Medulla oblongata (tissue), 1 donor: ENCODE measurements around the gene RNF167.

ENCODE experiments used
- DNase-seq: peaks from one replicate; pipeline ENCODE4 v3.0.0-alpha.2; 2015; ENCODE audit errors: extremely low spot score

RNF167 gene

DNA sequence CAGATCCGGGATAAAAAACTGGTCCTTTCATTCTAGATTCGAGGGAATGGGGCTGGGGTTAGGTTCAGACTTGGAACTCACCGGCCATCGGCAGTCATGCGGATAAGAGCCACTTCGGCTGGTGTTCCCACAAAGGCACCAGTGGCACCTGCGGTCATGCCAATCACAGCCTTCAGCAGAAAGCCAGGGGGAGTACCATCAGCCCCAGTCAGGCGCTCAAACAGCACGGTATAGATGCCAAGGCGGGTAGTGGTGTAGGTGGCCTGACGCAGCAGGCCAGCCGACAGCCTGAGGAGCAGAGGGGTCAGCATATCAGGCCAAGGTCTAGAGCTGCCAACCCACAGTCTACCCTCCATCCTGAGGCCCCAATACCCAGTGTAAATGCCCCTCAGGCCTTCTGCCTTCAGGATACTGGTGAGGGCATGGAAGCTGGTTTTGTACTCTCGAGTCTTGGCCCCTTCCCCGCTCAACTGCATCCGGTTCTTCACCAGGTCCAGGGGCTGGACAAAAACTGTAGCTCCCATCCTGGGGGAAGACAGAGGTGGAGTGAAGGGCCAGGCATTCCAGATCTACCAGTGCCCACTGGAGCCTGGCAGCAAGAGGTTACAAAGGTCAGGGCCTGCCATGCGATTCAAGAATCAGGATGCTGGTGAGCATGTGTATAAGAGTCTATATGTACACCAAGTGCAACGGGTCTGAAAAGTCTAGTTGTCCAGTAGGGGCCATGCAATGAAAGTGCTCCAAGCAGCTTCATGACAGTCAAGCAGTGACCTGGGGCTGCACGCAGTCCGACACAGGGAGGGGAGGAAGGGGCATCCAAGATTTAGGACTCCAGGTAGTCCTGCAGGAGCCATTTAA is 1.2 kb upstream of the RNF167 start:
- no peak for DNase-seq

DNA sequence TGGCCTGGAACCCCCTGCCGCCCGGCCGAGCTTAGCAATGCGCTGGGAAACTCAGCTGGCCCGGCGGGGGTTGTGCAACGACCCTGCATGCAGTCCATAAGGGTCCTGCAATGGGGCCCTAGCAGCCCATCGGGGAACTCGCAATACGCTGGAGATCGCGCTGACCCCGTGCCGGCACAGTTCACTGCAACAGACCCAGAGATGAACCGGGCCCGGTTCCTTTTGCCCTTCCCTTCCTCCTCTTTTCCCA is 597 bp upstream of the RNF167 start:
- no peak for DNase-seq

DNA sequence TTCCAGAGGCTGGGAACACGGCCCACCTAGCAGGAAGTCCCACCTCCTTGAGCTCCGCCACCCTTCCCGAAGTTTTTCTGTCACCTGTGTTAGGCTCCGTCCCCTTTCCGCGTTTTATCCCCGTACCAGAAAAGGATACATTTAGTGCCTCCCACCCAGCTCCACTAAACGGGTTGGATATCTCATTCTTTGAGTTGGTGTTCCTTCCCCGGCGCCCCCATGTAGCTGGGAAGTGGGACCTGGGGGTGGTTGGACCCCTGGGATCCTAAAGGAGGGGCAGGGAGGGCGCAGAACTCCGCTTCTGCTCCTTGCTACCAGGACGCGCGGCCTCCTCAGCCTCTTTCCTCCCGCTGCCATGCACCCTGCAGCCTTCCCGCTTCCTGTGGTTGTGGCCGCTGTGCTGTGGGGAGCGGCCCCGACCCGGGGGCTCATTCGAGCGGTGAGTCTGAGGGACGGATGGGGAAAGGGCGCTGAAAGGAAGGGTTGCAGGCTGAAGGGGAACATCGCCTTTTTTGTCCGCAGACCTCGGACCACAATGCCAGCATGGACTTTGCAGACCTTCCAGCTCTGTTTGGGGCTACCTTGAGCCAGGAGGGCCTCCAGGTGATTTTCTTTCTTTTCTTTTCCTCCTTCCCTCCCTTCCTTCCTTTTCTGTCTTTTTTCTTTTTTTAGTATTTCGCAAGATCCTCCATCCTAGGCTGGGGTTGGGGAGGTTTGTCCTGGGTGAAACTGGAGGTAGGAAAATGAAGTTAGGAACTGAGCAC is 669 bp downstream of the RNF167 start:
- DNase-seq = no peak

DNA sequence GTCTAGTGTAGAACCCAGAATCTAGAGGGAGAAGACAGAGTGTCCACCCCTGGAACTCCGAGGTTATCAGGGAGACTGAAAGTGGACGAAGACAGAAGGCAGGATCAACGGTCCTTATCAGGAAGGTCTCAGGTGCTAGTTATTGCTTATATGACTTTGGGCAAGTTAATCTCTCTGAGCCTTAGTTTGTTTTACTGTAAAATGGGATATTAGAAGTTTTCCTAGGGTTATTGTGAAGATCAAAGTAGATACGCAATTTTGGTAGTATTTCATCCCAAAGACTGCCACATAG is 1.2 kb downstream of the RNF167 start:
- DNase-seq = no peak

DNA sequence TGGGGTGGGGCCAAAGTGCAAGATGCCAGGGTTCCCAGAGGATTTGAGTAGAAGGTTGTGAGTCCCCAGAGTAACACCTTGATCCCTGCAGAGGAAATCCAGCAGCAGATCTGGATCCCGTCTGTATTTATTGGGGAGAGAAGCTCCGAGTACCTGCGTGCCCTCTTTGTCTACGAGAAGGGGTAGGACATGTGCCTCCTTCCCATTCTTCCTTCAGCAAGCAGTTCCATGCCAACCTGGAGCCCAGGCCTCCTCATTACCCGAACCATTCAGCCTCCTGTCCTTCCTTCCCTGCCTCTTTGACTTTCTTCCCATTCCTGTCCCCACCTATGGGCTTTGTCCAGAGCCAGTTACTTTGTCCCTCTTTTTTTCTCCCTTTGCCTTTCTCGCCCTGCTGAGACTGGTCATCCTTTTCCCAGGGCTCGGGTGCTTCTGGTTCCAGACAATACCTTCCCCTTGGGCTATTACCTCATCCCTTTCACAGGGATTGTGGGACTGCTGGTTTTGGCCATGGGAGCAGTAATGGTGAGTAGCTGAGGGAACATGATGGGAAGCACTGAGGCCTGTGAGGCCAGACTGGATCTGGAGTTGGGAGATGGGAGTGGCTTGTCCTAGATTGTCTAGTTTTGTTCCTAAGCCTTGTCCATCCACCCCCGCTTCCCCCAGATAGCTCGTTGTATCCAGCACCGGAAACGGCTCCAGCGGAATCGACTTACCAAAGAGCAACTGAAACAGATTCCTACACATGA is 2.9 kb downstream of the RNF167 start:
- DNase-seq = no peak

DNA sequence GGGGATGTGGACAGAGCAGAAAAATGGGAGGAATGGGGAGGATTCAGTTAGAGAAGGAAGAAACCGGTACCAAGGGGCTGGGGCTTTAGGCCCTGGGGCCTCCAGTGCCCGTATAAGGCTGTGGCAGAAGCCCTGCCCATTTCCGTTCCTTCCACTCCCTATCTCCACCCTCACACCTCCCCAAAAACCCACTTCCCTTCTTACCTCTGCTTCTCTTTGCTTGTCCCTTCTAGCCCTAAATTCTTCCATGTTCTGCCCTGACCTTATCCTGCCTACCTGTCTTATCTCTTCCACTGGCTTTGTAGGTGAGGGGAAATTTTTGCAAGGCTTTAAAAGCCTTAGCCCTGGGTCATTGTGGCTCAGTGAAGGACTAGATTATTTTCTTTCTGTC is 4.1 kb downstream of the RNF167 start:
- DNase-seq = no peak

DNA sequence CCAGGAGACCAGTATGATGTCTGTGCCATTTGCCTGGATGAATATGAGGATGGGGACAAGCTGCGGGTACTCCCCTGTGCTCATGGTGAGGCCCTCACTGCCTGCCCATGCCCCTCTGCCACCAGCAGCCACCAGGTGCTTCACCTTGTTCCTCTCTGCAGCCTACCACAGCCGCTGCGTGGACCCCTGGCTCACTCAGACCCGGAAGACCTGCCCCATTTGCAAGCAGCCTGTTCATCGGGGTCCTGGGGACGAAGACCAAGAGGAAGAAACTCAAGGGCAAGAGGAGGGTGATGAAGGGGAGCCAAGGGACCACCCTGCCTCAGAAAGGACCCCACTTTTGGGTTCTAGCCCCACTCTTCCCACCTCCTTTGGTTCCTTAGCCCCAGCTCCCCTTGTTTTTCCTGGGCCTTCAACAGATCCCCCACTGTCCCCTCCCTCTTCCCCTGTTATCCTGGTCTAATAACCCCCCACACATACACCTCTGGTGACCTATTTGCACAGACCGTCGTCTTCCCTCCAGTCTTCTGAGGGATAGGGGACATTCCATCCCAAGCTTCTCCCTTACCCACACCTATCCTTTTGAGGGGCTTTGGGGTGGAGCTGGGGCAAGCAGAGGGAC is 4.6 kb downstream of the RNF167 start:
- DNase-seq = no peak

DNA sequence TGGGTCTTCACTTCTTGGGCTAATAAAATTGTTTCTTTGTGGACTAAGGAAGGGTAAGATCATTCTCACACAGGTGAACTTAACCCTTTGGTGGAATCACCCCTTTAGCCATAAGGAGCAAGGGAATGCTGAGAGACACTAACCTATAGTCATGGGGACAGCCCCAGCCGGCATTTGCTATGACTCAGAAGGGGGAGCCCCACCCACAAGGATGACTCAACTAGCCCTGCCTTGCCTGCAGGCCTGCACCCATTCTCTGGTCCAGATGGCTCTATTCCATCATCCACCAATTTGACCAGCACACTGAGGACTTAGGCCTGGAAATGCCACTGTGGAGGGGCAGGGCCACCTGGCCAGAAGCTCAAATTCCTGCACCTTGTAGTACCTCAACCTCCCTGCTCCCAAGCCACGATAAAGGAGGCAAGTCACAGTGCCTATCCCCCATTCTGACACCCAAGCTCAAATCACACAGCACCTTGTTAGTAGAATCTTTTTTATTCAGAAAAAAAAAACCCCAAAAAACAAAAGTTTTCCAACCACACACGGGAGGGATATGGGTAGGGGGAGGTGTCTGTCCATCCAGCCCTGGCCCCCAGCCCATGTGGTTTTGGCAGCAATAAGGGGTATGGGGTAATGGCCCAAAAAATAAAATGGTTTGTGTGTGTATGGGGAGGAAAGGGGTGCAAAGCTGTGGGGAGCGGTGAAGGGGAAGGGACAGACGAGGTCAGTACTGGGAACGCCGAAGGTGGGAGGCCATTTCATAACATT is 5.3 kb downstream of the RNF167 start:
- DNase-seq = no peak

DNA sequence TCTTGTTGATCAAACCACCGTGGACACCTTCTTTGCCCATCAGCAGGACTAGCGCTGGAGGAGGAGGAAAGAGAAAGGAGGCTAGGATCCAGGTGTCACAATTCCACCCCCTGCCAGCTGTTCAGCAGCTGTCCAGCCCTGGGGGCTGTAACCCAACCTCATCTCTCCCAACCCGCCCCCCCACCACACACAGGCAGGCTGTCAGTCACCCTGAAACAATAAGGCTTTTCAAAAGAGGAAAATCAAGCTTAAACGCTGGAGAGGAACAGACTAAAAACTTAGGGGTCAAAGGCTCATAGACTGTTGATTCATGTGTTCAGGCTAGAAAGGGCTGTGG is 5.8 kb downstream of the RNF167 start:
- DNase-seq = no peak

DNA sequence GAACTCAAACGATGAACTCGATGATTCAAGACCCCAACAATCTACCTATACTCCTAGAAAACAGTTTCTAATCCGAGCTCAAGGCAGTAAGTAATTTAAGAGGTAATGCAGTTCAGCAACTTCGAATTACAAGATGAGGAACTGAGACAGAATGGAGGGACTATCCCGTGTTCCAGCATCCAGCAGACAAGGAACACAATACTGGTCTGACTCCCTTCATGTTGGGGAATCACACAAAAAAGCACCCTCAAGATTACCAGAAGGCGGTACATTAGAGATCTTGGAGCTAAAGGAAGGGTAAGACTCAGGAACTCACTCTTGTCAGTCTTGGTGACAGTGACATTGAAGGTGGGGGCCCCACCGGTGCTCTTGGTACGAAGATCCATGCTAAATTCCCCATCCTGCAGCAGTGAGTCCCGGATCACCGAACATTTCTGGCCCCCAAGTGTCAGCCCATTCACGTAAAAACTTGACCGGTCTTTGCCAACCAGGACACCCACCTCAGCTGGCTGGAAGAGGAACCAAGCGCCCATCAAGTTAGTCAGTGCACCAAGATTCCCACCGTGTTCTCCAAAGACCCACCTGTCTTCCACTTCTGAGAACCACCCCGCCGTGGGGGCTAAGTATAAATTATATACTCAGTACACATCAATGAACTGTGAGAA is 6.4 kb downstream of the RNF167 start:
- DNase-seq = no peak

DNA sequence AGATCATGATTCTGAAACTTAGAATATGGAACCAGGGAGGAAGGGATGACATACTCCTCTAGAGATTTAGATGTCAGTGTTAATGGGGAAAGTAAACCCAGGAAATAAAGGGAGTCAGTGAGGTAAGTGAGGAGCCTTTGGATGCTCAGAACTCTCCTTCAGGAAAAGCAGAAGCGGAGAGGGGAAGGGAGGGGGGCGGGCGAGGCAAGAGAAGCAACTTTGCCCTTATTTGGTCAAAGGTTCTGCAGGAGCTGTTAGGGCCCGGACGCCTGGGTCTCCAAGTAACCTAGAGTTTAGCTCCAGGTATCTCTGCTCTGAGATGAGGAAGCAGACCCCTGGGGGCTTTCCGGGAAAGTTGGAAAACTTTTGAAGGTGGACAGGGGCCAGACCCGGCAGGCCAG is 6.9 kb downstream of the RNF167 start:
- no peak for DNase-seq

DNA sequence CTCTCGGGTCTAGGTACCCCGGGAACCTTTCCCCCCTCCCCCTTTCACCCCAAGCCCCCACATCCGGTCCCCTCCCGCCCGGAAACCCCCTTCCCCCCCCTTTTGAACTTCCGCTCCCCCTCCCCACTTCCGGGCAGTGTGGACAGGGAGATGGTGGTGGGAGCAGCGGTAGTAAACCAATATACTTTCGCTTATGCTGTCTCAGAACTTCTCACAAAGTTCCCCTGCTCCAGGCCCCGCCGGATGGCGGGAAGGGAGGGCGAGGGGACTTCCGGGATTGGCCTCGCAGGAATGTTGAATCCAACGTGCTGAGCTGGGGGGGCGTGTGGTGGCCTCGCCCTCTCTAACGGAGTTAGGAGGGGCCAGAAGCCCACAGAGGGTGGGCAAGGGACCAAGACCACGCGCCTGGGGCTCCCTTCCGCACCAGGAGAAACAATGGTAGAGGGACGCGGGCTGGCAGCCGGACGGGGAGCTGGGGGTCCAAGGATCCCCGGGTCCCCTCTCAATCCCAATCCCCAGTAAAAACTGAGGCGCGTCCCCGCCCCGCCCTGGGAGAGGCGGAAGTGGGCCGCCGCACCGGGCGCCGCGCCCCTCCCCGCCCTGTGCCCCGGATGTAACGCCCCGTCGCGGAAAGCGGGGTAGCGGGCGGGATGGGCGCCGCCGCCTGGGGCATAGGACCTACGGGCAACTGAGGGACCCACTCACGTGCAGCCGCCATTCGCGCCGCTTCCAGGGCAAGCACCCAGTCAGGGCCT is 7.5 kb downstream of the RNF167 start:
- DNase-seq = peak; percentile 39

DNA sequence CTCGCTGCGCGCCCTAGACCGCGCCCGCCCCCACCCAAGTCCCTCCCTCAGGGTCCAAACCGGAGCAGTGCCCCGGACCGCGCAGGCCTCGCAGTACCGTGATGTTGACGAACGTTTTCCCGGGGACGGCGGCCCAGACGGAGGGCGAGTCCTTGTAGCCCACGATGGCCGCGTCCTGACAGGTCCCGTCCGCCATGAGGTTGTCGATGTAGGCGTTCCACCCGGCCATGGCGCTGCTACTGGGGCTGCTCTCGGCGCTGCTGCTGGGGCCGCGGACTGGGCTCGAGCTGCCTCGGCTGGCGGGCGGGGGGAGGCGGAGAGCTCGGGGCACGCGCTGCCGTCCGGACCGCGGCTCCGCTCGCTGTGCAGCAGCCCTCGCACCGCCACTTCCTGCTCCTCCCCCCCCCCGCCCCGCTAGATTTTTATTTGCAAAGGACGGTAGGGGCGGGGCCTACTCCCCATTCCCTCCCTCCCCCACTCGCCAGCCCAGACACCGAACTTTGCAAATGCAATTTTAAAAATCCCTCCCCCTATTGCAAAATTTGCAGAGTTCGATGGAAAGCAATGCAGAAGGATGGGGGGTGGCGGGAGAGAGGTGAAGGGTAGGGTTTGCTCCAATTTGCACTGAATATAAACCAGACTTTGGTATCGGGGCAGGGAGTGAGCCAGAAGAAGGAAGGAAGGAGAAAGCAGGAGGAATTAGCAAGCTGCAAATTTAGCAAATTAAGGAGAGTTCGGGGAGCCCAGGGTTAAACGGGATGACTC is 8.3 kb downstream of the RNF167 start, which contains the start of gene PFN1:
Gene PFN1, minus strand, starts transcription at position 365 of the 765 bp plus-strand sequence. Its CDS starts 136 bp downstream, at position 229.
- peak; percentile 89 for DNase-seq

DNA sequence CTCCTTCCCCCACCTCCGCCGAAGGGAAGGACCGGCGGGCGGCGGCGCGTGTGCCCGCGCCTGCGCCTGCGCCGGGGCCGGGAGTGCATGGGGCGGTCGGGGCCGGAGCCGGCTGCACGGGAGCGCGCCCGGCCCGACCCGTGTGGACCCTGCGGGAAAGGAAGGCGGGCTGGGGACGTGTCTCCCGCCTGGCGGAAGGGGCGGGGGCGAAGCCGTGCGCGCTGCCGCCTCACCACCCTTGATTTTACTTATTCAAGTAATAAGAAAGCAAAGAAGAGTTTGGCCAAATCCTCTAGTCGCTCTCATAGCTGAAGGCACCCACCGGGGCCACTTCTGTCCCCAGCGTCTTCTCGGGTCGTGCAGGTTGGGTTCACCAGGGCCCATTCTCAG is 8.9 kb downstream of the RNF167 start:
- DNase-seq = peak; percentile 88

DNA sequence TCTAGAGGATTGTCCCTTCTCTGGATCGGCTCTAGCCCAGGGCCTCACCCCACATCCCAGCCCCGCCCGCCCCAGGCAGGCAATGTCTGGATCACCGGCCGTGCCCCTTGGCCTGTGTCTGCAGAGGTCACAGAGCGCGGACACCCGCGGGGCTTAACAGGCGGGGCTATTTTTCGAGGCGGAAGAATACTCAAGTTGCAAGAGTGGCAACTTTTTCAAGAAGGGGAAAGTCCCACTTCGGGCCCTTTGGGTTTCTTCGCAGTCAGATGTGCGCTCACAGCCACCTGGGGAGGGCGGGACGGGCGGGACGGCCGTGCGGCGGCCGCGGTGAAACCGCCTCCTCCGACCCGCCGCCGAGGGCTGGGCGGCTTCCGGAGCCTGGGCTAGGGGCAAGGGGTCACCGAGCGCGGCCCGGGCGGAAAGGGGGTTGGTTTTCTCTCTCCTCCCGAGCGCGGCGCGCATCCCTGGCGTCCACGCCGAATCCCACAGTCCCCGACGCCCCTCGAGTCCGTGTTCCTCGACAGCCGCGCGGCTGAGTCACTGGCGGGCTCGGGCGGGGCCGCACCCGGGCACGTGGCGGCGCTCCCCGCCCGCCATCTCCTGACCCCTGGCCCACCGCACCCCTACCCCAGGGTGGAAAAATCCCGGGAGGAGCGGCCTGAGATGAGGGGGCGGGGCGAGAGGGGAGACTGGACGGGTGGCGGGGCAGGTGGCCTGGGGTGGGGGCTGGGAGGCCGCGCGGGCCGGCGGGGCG is 9.4 kb downstream of the RNF167 start:
- DNase-seq = peak; percentile 50

DNA sequence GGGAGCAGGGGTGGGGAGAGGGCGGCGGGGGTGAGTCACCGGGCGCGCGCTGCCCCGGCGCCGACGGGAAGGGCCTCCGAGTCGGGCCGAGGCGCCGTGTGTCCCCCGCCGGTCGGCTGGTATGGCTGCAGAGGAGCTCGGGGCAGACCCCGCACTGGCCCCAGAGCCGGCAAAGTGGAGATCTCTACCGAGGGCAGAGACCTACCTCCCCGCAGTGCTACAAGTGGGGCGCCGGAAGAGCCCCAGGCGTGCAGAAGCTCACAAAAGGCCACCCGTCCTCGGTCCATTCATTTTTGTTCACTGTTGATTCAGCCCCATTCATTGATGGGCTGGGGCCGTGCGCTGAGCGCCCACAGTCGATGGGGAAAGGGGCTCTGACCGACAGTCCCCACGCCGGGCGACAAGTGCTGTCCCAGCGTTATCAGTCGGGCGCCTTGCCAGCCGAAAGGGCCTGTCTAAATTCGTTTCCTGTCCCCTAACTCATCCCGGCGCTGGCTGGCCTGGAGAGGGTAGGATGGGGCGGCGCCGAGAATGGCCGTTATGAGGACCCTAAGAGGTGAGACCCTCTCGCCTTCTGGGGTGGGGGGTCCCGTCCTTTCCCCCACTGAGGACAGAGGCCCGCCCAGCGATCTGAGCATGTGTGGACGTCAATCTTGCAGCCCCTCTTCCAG is 10.1 kb downstream of the RNF167 start:
- DNase-seq = no peak

DNA sequence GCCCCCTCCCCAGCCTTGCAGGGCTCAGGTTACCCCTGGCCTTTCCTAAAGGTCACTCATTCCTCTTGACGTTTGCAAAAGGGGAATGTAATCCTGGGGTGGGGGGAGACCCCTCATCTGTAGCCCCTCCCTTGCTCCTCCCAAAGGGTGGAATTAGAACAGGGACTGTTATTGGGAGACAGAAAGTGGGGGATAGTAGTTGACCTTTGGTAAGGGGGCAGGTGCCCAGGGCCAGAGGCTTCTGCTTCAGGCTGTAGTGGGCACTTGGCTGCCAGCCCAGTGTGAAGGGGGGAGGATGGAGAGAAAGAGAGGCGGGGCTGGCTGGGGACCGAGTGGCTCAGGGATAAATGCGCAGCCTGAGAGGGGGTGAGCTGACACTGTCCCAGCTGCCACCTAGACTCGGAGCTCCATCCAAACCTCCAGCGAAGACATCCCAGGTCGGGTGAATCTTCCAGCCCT is 10.7 kb downstream of the RNF167 start, which contains the start of gene ENO3:
Gene ENO3, plus strand, starts transcription at position 374 of the 459 bp plus-strand sequence. CDS start 711 bp downstream, outside the sequence.
- no peak for DNase-seq

DNA sequence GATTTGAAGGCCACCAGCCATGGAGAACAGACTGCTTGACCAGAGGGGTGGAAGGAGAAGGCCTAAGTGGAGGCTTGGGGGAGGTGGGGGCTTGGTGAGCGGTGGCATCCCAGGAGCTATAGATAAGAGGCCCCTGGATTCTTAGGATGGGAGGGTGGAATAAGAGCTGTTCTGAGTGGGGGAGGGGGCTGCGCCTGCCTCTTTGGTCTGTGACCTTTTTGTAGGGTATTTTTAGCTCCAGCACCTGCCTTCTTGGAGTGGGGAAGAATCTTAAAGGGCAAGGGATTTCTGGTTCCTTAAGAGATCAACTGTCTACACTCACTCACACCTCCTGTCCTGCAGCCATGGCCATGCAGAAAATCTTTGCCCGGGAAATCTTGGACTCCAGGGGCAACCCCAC is 11.4 kb downstream of the RNF167 start:
- DNase-seq = no peak
